ENCODE data around the gene EHBP1. TPM values are rescaled to one million over a fixed set of nuclear protein-coding genes. Genes with fewer than 3 reads are reported as not detected.

EHBP1 gene
- total and polyA plus RNA-seq, 2 experiments from 2014 or later, result 27.2 to 47.9 TPM

DNA sequence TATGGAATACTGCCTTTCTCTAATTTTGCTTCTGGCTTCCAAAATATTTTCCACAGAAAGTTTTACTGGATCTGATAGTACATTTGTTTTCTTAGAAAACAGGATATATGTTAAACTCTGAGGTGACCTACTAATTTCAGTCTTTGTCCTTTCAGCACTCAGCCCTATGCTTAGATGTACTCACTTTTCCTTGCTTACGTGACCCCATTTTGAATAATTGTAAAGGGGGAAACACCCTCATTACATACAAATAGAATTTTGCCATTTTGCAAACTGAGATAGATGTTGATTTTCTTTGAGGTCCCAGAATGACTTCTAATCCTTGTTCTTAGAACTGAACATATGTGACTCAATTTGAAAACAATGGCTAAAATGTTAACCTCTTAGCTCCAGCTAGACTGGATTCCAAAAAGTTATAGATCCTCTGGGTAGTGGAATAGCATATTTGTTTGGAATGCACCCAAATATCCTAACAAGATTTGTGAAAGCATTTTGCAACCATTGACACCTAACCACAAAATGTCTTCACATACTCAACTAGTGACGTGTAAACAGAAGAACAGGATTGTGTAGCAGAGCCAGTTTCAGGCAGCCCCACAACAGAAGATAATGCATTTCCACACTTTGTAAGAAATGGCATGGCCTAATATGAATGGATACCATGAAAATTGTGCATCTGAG, 44.8 kb upstream of the EHBP1 start:
- DNase-seq (ENCODE audit: low spot score) (no peak), ATAC-seq (no peak)
- no peak for TF ChIP-seq CREB1 (CRISPR knock-in tag; IDR thresholded peaks at IDR 0.05; ENCODE audit: low read depth)
- TF ChIP-seq, protein P1, sequence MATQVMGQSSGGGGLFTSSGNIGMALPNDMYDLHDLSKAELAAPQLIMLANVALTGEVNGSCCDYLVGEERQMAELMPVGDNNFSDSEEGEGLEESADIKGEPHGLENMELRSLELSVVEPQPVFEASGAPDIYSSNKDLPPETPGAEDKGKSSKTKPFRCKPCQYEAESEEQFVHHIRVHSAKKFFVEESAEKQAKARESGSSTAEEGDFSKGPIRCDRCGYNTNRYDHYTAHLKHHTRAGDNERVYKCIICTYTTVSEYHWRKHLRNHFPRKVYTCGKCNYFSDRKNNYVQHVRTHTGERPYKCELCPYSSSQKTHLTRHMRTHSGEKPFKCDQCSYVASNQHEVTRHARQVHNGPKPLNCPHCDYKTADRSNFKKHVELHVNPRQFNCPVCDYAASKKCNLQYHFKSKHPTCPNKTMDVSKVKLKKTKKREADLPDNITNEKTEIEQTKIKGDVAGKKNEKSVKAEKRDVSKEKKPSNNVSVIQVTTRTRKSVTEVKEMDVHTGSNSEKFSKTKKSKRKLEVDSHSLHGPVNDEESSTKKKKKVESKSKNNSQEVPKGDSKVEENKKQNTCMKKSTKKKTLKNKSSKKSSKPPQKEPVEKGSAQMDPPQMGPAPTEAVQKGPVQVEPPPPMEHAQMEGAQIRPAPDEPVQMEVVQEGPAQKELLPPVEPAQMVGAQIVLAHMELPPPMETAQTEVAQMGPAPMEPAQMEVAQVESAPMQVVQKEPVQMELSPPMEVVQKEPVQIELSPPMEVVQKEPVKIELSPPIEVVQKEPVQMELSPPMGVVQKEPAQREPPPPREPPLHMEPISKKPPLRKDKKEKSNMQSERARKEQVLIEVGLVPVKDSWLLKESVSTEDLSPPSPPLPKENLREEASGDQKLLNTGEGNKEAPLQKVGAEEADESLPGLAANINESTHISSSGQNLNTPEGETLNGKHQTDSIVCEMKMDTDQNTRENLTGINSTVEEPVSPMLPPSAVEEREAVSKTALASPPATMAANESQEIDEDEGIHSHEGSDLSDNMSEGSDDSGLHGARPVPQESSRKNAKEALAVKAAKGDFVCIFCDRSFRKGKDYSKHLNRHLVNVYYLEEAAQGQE (IDR thresholded peaks at IDR 0.05; ENCODE audit: unreplicated experiment), result no peak
- no peak for TF ChIP-seq JUNB (IDR thresholded peaks at IDR 0.05; ENCODE audit: unreplicated experiment)
- no peak for TF ChIP-seq STAT1 (IDR thresholded peaks at IDR 0.05; ENCODE audit: unreplicated experiment)
- TF ChIP-seq, protein P2, sequence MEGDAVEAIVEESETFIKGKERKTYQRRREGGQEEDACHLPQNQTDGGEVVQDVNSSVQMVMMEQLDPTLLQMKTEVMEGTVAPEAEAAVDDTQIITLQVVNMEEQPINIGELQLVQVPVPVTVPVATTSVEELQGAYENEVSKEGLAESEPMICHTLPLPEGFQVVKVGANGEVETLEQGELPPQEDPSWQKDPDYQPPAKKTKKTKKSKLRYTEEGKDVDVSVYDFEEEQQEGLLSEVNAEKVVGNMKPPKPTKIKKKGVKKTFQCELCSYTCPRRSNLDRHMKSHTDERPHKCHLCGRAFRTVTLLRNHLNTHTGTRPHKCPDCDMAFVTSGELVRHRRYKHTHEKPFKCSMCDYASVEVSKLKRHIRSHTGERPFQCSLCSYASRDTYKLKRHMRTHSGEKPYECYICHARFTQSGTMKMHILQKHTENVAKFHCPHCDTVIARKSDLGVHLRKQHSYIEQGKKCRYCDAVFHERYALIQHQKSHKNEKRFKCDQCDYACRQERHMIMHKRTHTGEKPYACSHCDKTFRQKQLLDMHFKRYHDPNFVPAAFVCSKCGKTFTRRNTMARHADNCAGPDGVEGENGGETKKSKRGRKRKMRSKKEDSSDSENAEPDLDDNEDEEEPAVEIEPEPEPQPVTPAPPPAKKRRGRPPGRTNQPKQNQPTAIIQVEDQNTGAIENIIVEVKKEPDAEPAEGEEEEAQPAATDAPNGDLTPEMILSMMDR (conservative IDR thresholded peaks at IDR 0.05; ENCODE audit: low read depth in 2 of 2), result no peak
- TF ChIP-seq, protein P3, sequence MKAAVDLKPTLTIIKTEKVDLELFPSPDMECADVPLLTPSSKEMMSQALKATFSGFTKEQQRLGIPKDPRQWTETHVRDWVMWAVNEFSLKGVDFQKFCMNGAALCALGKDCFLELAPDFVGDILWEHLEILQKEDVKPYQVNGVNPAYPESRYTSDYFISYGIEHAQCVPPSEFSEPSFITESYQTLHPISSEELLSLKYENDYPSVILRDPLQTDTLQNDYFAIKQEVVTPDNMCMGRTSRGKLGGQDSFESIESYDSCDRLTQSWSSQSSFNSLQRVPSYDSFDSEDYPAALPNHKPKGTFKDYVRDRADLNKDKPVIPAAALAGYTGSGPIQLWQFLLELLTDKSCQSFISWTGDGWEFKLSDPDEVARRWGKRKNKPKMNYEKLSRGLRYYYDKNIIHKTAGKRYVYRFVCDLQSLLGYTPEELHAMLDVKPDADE (IDR thresholded peaks at IDR 0.05), result no peak
- no peak for TF ChIP-seq ZNF114 (CRISPR knock-in tag; IDR thresholded peaks at IDR 0.05)
- TF ChIP-seq POLR2AphosphoS5 (IDR thresholded peaks at IDR 0.05; ENCODE audit: low read depth), result no peak
- no peak for TF ChIP-seq NANOG (IDR thresholded peaks at IDR 0.05; ENCODE audit: borderline replicate concordance)
- TF ChIP-seq ZNF331 (CRISPR knock-in tag; IDR thresholded peaks at IDR 0.05; ENCODE audit: low read depth), result no peak
- TF ChIP-seq EZH2phosphoT487 (IDR thresholded peaks at IDR 0.05; ENCODE audit: unreplicated experiment), result no peak
- TF ChIP-seq, protein P4, sequence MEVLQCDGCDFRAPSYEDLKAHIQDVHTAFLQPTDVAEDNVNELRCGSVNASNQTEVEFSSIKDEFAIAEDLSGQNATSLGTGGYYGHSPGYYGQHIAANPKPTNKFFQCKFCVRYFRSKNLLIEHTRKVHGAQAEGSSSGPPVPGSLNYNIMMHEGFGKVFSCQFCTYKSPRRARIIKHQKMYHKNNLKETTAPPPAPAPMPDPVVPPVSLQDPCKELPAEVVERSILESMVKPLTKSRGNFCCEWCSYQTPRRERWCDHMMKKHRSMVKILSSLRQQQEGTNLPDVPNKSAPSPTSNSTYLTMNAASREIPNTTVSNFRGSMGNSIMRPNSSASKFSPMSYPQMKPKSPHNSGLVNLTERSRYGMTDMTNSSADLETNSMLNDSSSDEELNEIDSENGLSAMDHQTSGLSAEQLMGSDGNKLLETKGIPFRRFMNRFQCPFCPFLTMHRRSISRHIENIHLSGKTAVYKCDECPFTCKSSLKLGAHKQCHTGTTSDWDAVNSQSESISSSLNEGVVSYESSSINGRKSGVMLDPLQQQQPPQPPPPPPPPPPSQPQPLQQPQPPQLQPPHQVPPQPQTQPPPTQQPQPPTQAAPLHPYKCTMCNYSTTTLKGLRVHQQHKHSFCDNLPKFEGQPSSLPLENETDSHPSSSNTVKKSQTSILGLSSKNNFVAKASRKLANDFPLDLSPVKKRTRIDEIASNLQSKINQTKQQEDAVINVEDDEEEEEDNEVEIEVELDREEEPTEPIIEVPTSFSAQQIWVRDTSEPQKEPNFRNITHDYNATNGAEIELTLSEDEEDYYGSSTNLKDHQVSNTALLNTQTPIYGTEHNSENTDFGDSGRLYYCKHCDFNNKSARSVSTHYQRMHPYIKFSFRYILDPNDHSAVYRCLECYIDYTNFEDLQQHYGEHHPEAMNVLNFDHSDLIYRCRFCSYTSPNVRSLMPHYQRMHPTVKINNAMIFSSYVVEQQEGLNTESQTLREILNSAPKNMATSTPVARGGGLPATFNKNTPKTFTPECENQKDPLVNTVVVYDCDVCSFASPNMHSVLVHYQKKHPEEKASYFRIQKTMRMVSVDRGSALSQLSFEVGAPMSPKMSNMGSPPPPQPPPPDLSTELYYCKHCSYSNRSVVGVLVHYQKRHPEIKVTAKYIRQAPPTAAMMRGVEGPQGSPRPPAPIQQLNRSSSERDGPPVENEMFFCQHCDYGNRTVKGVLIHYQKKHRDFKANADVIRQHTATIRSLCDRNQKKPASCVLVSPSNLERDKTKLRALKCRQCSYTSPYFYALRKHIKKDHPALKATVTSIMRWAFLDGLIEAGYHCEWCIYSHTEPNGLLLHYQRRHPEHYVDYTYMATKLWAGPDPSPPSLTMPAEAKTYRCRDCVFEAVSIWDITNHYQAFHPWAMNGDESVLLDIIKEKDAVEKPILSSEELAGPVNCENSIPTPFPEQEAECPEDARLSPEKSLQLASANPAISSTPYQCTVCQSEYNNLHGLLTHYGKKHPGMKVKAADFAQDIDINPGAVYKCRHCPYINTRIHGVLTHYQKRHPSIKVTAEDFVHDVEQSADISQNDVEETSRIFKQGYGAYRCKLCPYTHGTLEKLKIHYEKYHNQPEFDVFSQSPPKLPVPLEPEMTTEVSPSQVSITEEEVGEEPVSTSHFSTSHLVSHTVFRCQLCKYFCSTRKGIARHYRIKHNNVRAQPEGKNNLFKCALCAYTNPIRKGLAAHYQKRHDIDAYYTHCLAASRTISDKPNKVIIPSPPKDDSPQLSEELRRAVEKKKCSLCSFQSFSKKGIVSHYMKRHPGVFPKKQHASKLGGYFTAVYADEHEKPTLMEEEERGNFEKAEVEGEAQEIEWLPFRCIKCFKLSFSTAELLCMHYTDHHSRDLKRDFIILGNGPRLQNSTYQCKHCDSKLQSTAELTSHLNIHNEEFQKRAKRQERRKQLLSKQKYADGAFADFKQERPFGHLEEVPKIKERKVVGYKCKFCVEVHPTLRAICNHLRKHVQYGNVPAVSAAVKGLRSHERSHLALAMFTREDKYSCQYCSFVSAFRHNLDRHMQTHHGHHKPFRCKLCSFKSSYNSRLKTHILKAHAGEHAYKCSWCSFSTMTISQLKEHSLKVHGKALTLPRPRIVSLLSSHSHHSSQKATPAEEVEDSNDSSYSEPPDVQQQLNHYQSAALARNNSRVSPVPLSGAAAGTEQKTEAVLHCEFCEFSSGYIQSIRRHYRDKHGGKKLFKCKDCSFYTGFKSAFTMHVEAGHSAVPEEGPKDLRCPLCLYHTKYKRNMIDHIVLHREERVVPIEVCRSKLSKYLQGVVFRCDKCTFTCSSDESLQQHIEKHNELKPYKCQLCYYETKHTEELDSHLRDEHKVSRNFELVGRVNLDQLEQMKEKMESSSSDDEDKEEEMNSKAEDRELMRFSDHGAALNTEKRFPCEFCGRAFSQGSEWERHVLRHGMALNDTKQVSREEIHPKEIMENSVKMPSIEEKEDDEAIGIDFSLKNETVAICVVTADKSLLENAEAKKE (CRISPR knock-in tag; IDR thresholded peaks at IDR 0.05), result no peak
- no peak for TF ChIP-seq EZH2 (IDR thresholded peaks at IDR 0.05; ENCODE audit: low read depth, unreplicated experiment)

More for the DNA sequence above, 44.8 kb upstream of the EHBP1 start:
- H2AFZ ChIP-seq, result peak overlapping the region; percentile 15; the same call in 1 of the 2 replicates
- Mint-ChIP-seq H3K36me3 (ENCODE audit: low read depth) (no peaks in the 10 kb centered on the region), H3K9me3 (no peaks in the 10 kb centered on the region), H3K4me1 (peaks cover 17% of the 10 kb centered on the region), H3K4me3 (no peak overlapping the region), H3K27ac (no peak overlapping the region), H3K27me3 (ENCODE audit: insufficient read depth, low read depth, poor library complexity) (no peaks in the 10 kb centered on the region)
- H3K4me3 ChIP-seq, result no peak overlapping the region
- no peaks in the 10 kb centered on the region for H3K36me3 ChIP-seq (ENCODE audit: insufficient read depth)
- H3K4me1 ChIP-seq (ENCODE audit: insufficient read depth), result peaks cover 5% of the 10 kb centered on the region; the same call in 1 of the 2 replicates
- H3F3A ChIP-seq (replicated peaks; ENCODE audit: low read depth), result no peaks in the 10 kb centered on the region
- H3K9me2 ChIP-seq (ENCODE audit: insufficient read depth), result peaks cover 3% of the 10 kb centered on the region; the same call in 1 of the 2 replicates
- H3K4me2 ChIP-seq, result no peak overlapping the region
- H3K27ac ChIP-seq (ENCODE audit: low read depth), result no peak overlapping the region
- no peaks in the 10 kb centered on the region for H3K27me3 ChIP-seq (ENCODE audit: insufficient read depth)
- H4K20me1 ChIP-seq (replicated peaks; ENCODE audit: insufficient read depth), result no peaks in the 10 kb centered on the region
- H3K79me2 ChIP-seq (replicated peaks; ENCODE audit: insufficient read depth), result no peaks in the 10 kb centered on the region

Measured in GM23338 (cell line).